Neural cell (in vitro differentiated cells): Measurements from ENCODE around the gene OR1D5.

ENCODE experiments used
- EP300 ChIP-seq: fragments of 450-650 bp; conservative IDR thresholded peaks from 2 replicates; pipeline ENCODE4 v1.6.1; 2014; ENCODE audit warnings: antibody characterized with exemption, mild to moderate bottlenecking, moderate library complexity; ENCODE audit not compliant: poor library complexity, severe bottlenecking
- EZH2 ChIP-seq: fragments of 200-600, 300-800 bp; shearing (Covaris generic), sonication (generic); IDR thresholded peaks from 2 replicates; pipeline ENCODE4 v1.6.1; 2014; ENCODE audit warnings: antibody characterized with exemption, low read length, borderline replicate concordance, mild to moderate bottlenecking; ENCODE audit not compliant: insufficient read depth, poor library complexity, severe bottlenecking
- POLR2AphosphoS5 ChIP-seq: IDR thresholded peaks from 2 replicates; pipeline ENCODE4 v1.6.1; 2012
- RAD21 ChIP-seq: fragments of 450-650 bp; conservative IDR thresholded peaks from 2 replicates; pipeline ENCODE4 v1.6.1; 2014; ENCODE audit warnings: antibody characterized with exemption, mild to moderate bottlenecking, moderate library complexity
- SMC3 ChIP-seq: fragments of 450-650 bp; conservative IDR thresholded peaks from 2 replicates; pipeline ENCODE4 v1.6.1; 2014; ENCODE audit warnings: antibody characterized with exemption, mild to moderate bottlenecking, moderate library complexity; ENCODE audit not compliant: poor library complexity
- TAF1 ChIP-seq: IDR thresholded peaks from 2 replicates; pipeline ENCODE4 v1.6.1; 2012; ENCODE audit warnings: low read depth
- TF ChIP-seq, protein P1 (sequence below): fragments of 450-650 bp; IDR thresholded peaks from 2 replicates; pipeline ENCODE4 v1.5.1; 2014; ENCODE audit warnings: antibody characterized with exemption, mild to moderate bottlenecking, moderate library complexity; ENCODE audit not compliant: poor library complexity, severe bottlenecking
- TF ChIP-seq, protein P2 (sequence below): IDR thresholded peaks from 2 replicates; pipeline ENCODE4 v1.6.1; 2012; ENCODE audit warnings: borderline replicate concordance

DNA sequence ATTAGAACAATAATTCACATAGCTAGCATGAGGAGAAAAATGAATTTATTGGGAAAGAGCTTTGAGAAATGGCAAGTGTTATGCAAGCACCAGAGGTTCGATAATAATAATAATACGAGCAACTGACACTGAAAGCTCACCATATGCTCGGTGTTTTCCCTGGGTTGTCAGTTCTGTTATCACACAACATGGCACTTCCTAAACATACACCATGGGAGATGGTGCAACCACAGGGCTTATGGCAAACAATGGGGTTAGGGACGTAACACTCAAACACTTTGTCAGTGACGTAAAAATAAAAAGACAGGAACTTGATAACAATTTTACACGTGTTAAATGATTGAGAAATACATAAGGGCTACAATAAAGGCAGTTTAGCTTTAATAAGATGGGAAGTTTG, 23.7 kb downstream of the OR1D5 start:
- TF ChIP-seq, protein P1, sequence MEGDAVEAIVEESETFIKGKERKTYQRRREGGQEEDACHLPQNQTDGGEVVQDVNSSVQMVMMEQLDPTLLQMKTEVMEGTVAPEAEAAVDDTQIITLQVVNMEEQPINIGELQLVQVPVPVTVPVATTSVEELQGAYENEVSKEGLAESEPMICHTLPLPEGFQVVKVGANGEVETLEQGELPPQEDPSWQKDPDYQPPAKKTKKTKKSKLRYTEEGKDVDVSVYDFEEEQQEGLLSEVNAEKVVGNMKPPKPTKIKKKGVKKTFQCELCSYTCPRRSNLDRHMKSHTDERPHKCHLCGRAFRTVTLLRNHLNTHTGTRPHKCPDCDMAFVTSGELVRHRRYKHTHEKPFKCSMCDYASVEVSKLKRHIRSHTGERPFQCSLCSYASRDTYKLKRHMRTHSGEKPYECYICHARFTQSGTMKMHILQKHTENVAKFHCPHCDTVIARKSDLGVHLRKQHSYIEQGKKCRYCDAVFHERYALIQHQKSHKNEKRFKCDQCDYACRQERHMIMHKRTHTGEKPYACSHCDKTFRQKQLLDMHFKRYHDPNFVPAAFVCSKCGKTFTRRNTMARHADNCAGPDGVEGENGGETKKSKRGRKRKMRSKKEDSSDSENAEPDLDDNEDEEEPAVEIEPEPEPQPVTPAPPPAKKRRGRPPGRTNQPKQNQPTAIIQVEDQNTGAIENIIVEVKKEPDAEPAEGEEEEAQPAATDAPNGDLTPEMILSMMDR = no peak
- no peak for TF ChIP-seq EZH2
- no peak for TF ChIP-seq POLR2AphosphoS5
- TF ChIP-seq, protein P2, sequence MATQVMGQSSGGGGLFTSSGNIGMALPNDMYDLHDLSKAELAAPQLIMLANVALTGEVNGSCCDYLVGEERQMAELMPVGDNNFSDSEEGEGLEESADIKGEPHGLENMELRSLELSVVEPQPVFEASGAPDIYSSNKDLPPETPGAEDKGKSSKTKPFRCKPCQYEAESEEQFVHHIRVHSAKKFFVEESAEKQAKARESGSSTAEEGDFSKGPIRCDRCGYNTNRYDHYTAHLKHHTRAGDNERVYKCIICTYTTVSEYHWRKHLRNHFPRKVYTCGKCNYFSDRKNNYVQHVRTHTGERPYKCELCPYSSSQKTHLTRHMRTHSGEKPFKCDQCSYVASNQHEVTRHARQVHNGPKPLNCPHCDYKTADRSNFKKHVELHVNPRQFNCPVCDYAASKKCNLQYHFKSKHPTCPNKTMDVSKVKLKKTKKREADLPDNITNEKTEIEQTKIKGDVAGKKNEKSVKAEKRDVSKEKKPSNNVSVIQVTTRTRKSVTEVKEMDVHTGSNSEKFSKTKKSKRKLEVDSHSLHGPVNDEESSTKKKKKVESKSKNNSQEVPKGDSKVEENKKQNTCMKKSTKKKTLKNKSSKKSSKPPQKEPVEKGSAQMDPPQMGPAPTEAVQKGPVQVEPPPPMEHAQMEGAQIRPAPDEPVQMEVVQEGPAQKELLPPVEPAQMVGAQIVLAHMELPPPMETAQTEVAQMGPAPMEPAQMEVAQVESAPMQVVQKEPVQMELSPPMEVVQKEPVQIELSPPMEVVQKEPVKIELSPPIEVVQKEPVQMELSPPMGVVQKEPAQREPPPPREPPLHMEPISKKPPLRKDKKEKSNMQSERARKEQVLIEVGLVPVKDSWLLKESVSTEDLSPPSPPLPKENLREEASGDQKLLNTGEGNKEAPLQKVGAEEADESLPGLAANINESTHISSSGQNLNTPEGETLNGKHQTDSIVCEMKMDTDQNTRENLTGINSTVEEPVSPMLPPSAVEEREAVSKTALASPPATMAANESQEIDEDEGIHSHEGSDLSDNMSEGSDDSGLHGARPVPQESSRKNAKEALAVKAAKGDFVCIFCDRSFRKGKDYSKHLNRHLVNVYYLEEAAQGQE = no peak
- no peak for TF ChIP-seq SMC3
- TF ChIP-seq TAF1 = no peak
- no peak for TF ChIP-seq EP300
- no peak for TF ChIP-seq RAD21
